Panc1 (cell line): ENCODE data around the gene AACS. TPM values are rescaled to one million over a fixed set of nuclear protein-coding genes. Genes with fewer than 3 reads are reported as not detected.
"Not testable (repeated sequence)": the region's sequence is repeated elsewhere in the genome, so short reads cannot be mapped to it uniquely, and the experiment has no call there.

ENCODE experiments used
- ATAC-seq: fragments of 200-7000 bp; cut with Tn5 transposase; 2 replicates; pipeline ENCODE4 v1.9.1; 2020; ENCODE audit warnings: mild to moderate bottlenecking, moderate library complexity
- BruUV-seq: library from RNA; stranded (reverse); fragments of 400-500 nt; replicated peaks from 2 replicates; lab custom pipeline; 2021; lab: Mats Ljungman, UMichigan
- CTCF ChIA-PET: fragments of 300-600 bp; sonication (Branson Sonifier 250); formaldehyde crosslinking; loops from one replicate; lab custom pipeline; 2022; ENCODE audit warnings: antibody characterized with exemption; lab: Charles Lee
- POLR2A ChIA-PET: fragments of 300-600 bp; sonication (Branson Sonifier 250); formaldehyde crosslinking; loops from one replicate; lab custom pipeline; 2022; ENCODE audit warnings: antibody characterized with exemption; lab: Charles Lee
- DNase-seq: peaks from one replicate; pipeline ENCODE4 v3.0.0-alpha.2; 2010; ENCODE audit warnings: low read depth, low spot score
- H3K27ac ChIP-seq: 2 replicates; pipeline ENCODE4 v1.5.1; 2011; ENCODE audit warnings: mild to moderate bottlenecking, low read length, inconsistent platforms
- H3K27me3 ChIP-seq: fragments of 200-500 bp; sonication (Bioruptor generic); 2 replicates; pipeline ENCODE4 v1.6.0; 2014; ENCODE audit warnings: low read length, inconsistent platforms; ENCODE audit not compliant: control insufficient read depth, insufficient read depth
- H3K36me3 ChIP-seq: fragments of 200-500 bp; sonication (Bioruptor generic); 2 replicates; pipeline ENCODE4 v1.5.1; 2014; ENCODE audit warnings: inconsistent platforms, mild to moderate bottlenecking, low read length, moderate library complexity; ENCODE audit not compliant: control insufficient read depth, insufficient read depth
- H3K4me1 ChIP-seq: 2 replicates; pipeline ENCODE4 v1.5.1; 2011; ENCODE audit warnings: inconsistent platforms, mild to moderate bottlenecking, low read length, moderate library complexity; ENCODE audit not compliant: control insufficient read depth, insufficient read depth
- H3K4me3 ChIP-seq, 2 experiments: 2 replicates each; pipeline ENCODE4 v1.5.1; 2011 to 2012; ENCODE audit warnings: low read depth in 2 of 2, low read length in 2 of 2, mild to moderate bottlenecking in 2 of 2, inconsistent platforms in 1 of 2, moderate library complexity in 1 of 2
- H3K9me3 ChIP-seq: fragments of 200-500 bp; sonication (Bioruptor generic); 2 replicates; pipeline ENCODE4 v1.5.1; 2014; ENCODE audit warnings: low read depth, mild to moderate bottlenecking, inconsistent platforms, low read length, moderate library complexity; ENCODE audit not compliant: control insufficient read depth, insufficient read depth
- POLR2AphosphoS5 ChIP-seq: IDR thresholded peaks from 2 replicates; pipeline ENCODE4 v1.6.1; 2012; ENCODE audit warnings: mild to moderate bottlenecking, low read depth, low read length, moderate library complexity
- SIN3A ChIP-seq: IDR thresholded peaks from 2 replicates; pipeline ENCODE4 v1.6.1; 2012; ENCODE audit warnings: low read depth, mild to moderate bottlenecking, low read length, moderate library complexity, borderline replicate concordance; ENCODE audit not compliant: insufficient read depth
- TCF7L2 ChIP-seq: IDR thresholded peaks from 2 replicates; pipeline ENCODE4 v1.6.1; 2011; ENCODE audit warnings: mild to moderate bottlenecking, low read depth, low read length, inconsistent platforms
- in situ Hi-C: cut with HindIII; loops from 2 replicates; pipeline ENCODE4 v1.10.0; 2016; ENCODE audit warnings: low sequenced_read_pairs, low pct_unique_long_range_greater_than_20kb
- intact Hi-C: fragments of 100-400 bp; cut with micrococcal nuclease; formaldehyde crosslinking; loops from one replicate; pipeline ENCODE4 v1.10.0; 2022; ENCODE audit not compliant: unreplicated experiment
- total RNA-seq: library from RNA; stranded (reverse); gene quantifications from one replicate; pipeline ENCODE4 v1.2.1, GENCODE V29; 2021; ENCODE audit not compliant: unreplicated experiment
- TF ChIP-seq, protein P1 (sequence below): fragments of 450-650 bp; IDR thresholded peaks from 2 replicates; pipeline ENCODE4 v1.5.1; 2017; ENCODE audit warnings: mild to moderate bottlenecking
- TF ChIP-seq, protein P2 (sequence below), 2 experiments: IDR thresholded peaks; 2 replicates each; pipeline ENCODE4 v1.6.1; 2011 to 2012; ENCODE audit warnings: low read depth in 2 of 2, control low read depth in 1 of 2, low read length in 1 of 2, mild to moderate bottlenecking in 1 of 2, moderate library complexity in 1 of 2; ENCODE audit not compliant: insufficient read depth in 1 of 2

Gene AACS
- total RNA-seq, 1 experiment from 2014 or later, result 34.7 TPM

DNA sequence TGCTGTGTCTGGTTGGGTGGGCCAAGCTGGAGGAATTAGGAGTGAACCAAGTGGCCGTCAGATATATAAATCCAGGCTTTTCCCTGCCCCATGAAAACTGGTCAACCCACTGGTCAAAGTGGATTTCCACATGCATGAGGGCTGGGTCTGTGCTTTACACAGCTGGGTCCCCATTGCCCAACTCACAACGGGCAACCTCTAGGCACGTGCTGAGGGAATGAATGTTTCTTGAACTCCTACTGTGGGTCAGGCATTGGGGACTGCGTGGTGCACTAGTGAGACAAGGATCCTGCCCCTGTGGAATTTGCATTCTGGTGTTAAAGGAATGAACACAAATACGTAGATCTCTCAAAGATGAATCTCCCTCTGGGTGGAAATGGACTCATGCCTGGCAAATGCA lies 7.5 kb upstream of the AACS start:
- DNase-seq (no peak), ATAC-seq (no peak)
- in situ Hi-C loops, result no loop called here

DNA sequence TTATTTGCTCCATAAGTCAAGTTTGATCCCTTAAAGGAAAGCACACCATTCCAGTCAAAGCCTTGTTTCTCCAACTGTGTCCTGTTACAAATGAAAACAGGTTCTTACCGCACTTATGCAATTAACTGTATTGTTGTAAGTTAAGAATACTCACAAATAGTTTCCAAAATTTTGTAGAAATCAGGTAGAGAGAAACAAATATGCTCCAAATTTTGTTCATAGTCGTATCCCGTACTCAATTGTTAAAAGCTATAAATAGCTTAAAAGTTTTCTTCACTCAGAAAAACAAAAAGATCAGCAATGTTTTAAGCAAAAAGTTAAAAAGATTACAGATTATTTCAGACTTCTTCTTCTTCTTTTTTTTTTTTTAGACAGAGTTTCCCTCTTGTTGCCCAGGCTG lies 4.0 kb upstream of the AACS start:
- no peak overlapping the region for H3K27ac ChIP-seq
- in situ Hi-C loops (no loop called here), intact Hi-C loops (no loop called here)
- no peaks in the 10 kb centered on the region for H3K36me3 ChIP-seq
- BruUV-seq, result no TSS peak
- ChIA-PET CTCF (no interaction called here), POLR2A (no interaction called here)
- no peaks in the 10 kb centered on the region for H3K4me1 ChIP-seq
- no peaks in the 10 kb centered on the region for H3K27me3 ChIP-seq
- no peak overlapping the region for H3K4me3 ChIP-seq
- no peaks in the 10 kb centered on the region for H3K9me3 ChIP-seq
- DNase-seq (no peak), ATAC-seq (no peak)
- TF ChIP-seq, protein P1, sequence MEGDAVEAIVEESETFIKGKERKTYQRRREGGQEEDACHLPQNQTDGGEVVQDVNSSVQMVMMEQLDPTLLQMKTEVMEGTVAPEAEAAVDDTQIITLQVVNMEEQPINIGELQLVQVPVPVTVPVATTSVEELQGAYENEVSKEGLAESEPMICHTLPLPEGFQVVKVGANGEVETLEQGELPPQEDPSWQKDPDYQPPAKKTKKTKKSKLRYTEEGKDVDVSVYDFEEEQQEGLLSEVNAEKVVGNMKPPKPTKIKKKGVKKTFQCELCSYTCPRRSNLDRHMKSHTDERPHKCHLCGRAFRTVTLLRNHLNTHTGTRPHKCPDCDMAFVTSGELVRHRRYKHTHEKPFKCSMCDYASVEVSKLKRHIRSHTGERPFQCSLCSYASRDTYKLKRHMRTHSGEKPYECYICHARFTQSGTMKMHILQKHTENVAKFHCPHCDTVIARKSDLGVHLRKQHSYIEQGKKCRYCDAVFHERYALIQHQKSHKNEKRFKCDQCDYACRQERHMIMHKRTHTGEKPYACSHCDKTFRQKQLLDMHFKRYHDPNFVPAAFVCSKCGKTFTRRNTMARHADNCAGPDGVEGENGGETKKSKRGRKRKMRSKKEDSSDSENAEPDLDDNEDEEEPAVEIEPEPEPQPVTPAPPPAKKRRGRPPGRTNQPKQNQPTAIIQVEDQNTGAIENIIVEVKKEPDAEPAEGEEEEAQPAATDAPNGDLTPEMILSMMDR, result no peak
- TF ChIP-seq TCF7L2 (no peak), SIN3A (no peak), POLR2AphosphoS5 (no peak)
- TF ChIP-seq, protein P2, sequence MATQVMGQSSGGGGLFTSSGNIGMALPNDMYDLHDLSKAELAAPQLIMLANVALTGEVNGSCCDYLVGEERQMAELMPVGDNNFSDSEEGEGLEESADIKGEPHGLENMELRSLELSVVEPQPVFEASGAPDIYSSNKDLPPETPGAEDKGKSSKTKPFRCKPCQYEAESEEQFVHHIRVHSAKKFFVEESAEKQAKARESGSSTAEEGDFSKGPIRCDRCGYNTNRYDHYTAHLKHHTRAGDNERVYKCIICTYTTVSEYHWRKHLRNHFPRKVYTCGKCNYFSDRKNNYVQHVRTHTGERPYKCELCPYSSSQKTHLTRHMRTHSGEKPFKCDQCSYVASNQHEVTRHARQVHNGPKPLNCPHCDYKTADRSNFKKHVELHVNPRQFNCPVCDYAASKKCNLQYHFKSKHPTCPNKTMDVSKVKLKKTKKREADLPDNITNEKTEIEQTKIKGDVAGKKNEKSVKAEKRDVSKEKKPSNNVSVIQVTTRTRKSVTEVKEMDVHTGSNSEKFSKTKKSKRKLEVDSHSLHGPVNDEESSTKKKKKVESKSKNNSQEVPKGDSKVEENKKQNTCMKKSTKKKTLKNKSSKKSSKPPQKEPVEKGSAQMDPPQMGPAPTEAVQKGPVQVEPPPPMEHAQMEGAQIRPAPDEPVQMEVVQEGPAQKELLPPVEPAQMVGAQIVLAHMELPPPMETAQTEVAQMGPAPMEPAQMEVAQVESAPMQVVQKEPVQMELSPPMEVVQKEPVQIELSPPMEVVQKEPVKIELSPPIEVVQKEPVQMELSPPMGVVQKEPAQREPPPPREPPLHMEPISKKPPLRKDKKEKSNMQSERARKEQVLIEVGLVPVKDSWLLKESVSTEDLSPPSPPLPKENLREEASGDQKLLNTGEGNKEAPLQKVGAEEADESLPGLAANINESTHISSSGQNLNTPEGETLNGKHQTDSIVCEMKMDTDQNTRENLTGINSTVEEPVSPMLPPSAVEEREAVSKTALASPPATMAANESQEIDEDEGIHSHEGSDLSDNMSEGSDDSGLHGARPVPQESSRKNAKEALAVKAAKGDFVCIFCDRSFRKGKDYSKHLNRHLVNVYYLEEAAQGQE (IDR thresholded peaks at IDR 0.05; ENCODE audit: insufficient read depth in 1 of 2, low read depth in 2 of 2, low read length in 1 of 2), result no peak

More for the DNA sequence above, 7.5 kb upstream of the AACS start:
- H3K9me3 ChIP-seq, result no peaks in the 10 kb centered on the region
- CTCF ChIA-PET, result no interaction called here
- no peak overlapping the region for H3K27ac ChIP-seq
- TF ChIP-seq POLR2AphosphoS5, result no peak
- intact Hi-C loops, result no loop called here
- H3K4me3 ChIP-seq, result no peak overlapping the region
- H3K4me1 ChIP-seq, result no peaks in the 10 kb centered on the region
- no TSS peak for BruUV-seq
- H3K36me3 ChIP-seq, result no peaks in the 10 kb centered on the region
- POLR2A ChIA-PET, result interaction anchor here (0.6 kb wide), 2 partner anchors 82 to 149 kb away, joined by 3 read pairs; no protein-coding TSS in a partner anchor
- no peaks in the 10 kb centered on the region for H3K27me3 ChIP-seq

DNA sequence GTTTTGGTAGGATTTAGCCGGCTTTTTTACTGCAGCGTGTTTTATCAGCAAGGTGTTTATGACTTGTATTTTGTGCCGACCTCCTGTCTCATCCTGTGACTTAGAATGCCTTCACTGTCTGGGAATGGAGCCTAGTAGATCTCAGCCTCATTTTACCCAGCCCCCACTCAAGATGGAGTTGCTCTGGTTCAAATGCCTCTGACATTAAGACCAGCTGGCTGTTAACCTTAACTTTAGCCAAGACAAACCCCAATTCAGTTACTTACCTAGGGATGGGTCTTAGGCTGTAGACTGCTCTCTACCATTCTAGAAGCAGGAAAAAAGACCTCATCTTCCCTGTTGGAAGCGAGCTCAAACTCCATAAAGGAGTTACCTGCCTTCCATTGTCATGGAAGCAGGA lies 1.7 kb upstream of the AACS start:
- H3K36me3 ChIP-seq, in situ Hi-C loops, H3K4me3 ChIP-seq, BruUV-seq, H3K9me3 ChIP-seq, CTCF ChIA-PET, H3K27ac ChIP-seq, POLR2A ChIA-PET, H3K27me3 ChIP-seq, ATAC-seq, H3K4me1 ChIP-seq, DNase-seq, intact Hi-C loops: not testable (repeated sequence)
